K562 (cell line): ENCODE results near the gene KIF6.

Source experiments
- CTCF ChIP-seq, 3 experiments: IDR thresholded peaks in 2 of 3; conservative IDR thresholded peaks in 1 of 3; 2 replicates each; pipeline ENCODE4 v1.5.1; 2011 to 2012; ENCODE audit warnings: low read length in 3 of 3, mild to moderate bottlenecking in 3 of 3, control low read depth in 2 of 3, improper control_type of control experiment in 1 of 3, inconsistent platforms in 1 of 3, low read depth in 1 of 3, mixed read lengths in 1 of 3, moderate library complexity in 1 of 3; ENCODE audit not compliant: insufficient read depth in 2 of 3
- ERF ChIP-seq: fragments of 450-650 bp; formaldehyde crosslinking; IDR thresholded peaks from 2 replicates; pipeline ENCODE4 v1.4.0; 2020; ENCODE audit warnings: mild to moderate bottlenecking, mixed read lengths
- ETV1 ChIP-seq: fragments of 450-650 bp; conservative IDR thresholded peaks from 2 replicates; pipeline ENCODE4 v1.6.1; 2016; ENCODE audit warnings: missing genetic modification characterization, control low read depth, low read depth, missing compliant biosample characterization
- EZH2 ChIP-seq: IDR thresholded peaks from 2 replicates; pipeline ENCODE4 v1.6.1; 2012; ENCODE audit warnings: low read depth, mild to moderate bottlenecking, inconsistent platforms, low read length, borderline replicate concordance
- FOSL1 ChIP-seq: fragments of 200-800 bp; sonication (Bioruptor generic); conservative IDR thresholded peaks from 2 replicates; pipeline ENCODE4 v1.6.1; 2016; ENCODE audit warnings: missing genetic modification characterization, missing compliant biosample characterization
- FUS ChIP-seq: fragments of 200-400 bp; formaldehyde crosslinking; optimal IDR thresholded peaks from 2 replicates; pipeline ENCODE3; 2017; ENCODE audit warnings: low read depth, low read length
- HLTF ChIP-seq: fragments of 450-650 bp; IDR thresholded peaks from 2 replicates; pipeline ENCODE4 v1.6.1; 2016
- KDM2B ChIP-seq: fragments of 250-450 bp; sonication (Bioruptor Pico); IDR thresholded peaks from 2 replicates; pipeline ENCODE4 v1.8.0; 2021; ENCODE audit warnings: mild to moderate bottlenecking, moderate library complexity
- L3MBTL2 ChIP-seq: fragments of 450-650 bp; IDR thresholded peaks from 2 replicates; pipeline ENCODE4 v1.6.1; 2016; ENCODE audit warnings: mild to moderate bottlenecking, moderate library complexity
- MAZ ChIP-seq, 2 experiments: fragments of 450-650 bp in 1 of 2; sonication (generic) in 1 of 2; formaldehyde crosslinking; IDR thresholded peaks in 1 of 2; conservative IDR thresholded peaks in 1 of 2; 2 replicates each; pipeline versions ENCODE4 v1.4.0 to v1.5.0; 2020; ENCODE audit warnings: mild to moderate bottlenecking in 1 of 2, missing genetic modification reagents in 1 of 2
- POLR2A ChIP-seq: fragments of 450-650 bp; conservative IDR thresholded peaks from 2 replicates; pipeline ENCODE4 v1.6.1; 2016
- TF ChIP-seq, protein P1 (sequence below): IDR thresholded peaks from 2 replicates; pipeline ENCODE4 v1.6.1; 2014; ENCODE audit warnings: antibody characterized with exemption
- TF ChIP-seq, protein P2 (sequence below): fragments of 250-450 bp; sonication (Bioruptor Pico); IDR thresholded peaks from 2 replicates; pipeline ENCODE4 v1.8.0; 2022; ENCODE audit warnings: inconsistent platforms, mild to moderate bottlenecking, moderate library complexity, borderline replicate concordance

- TF ChIP-seq POLR2A (no peak), FUS (no peak), MAZ (CRISPR knock-in tag; conservative IDR thresholded peaks at IDR 0.05 in 1 of 2, IDR thresholded peaks at IDR 0.05 in 1 of 2) (no peak), EZH2 (no peak), FOSL1 (no peak), HLTF (no peak), KDM2B (CRISPR knock-in tag) (no peak), CTCF (IDR thresholded peaks at IDR 0.05 in 2 of 3, conservative IDR thresholded peaks at IDR 0.05 in 1 of 3; ENCODE audit: insufficient read depth in 2 of 3, low read depth in 1 of 3, low read length in 3 of 3) (no peak), ERF (CRISPR knock-in tag) (no peak), L3MBTL2 (no peak), ETV1 (tag) (no peak)
- TF ChIP-seq, protein P1, sequence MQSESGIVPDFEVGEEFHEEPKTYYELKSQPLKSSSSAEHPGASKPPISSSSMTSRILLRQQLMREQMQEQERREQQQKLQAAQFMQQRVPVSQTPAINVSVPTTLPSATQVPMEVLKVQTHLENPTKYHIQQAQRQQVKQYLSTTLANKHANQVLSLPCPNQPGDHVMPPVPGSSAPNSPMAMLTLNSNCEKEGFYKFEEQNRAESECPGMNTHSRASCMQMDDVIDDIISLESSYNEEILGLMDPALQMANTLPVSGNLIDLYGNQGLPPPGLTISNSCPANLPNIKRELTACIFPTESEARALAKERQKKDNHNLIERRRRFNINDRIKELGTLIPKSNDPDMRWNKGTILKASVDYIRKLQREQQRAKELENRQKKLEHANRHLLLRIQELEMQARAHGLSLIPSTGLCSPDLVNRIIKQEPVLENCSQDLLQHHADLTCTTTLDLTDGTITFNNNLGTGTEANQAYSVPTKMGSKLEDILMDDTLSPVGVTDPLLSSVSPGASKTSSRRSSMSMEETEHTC: no peak
- TF ChIP-seq, protein P2, sequence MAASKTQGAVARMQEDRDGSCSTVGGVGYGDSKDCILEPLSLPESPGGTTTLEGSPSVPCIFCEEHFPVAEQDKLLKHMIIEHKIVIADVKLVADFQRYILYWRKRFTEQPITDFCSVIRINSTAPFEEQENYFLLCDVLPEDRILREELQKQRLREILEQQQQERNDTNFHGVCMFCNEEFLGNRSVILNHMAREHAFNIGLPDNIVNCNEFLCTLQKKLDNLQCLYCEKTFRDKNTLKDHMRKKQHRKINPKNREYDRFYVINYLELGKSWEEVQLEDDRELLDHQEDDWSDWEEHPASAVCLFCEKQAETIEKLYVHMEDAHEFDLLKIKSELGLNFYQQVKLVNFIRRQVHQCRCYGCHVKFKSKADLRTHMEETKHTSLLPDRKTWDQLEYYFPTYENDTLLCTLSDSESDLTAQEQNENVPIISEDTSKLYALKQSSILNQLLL (CRISPR knock-in tag): no peak
Measured at GRCh38 chr6:39466631-39467030, 258.6 kb downstream of the KIF6 start.
